Measurements from ENCODE around the gene RPS21.
A peak's percentile ranks its signal among the peaks of the same experiment; 100 is the strongest.

The RPS21 gene

GRCh38 chr20:62400021-62400420 lies 13.1 kb downstream of the RPS21 start:
- no peak for DNase-seq

GRCh38 chr20:62400541-62400940 lies 13.6 kb downstream of the RPS21 start:
- no peak for DNase-seq

GRCh38 chr20:62401331-62401779 lies 14.5 kb downstream of the RPS21 start:
- DNase-seq, result no peak

- DNase-seq, result no peak
Measured at GRCh38 chr20:62402456-62403150, 15.7 kb downstream of the RPS21 start.

- no peak for DNase-seq
Measured at GRCh38 chr20:62403331-62403730, 16.4 kb downstream of the RPS21 start.

GRCh38 chr20:62404112-62404665 lies 17.3 kb downstream of the RPS21 start:
- DNase-seq, result no peak

GRCh38 chr20:62404761-62405107 lies 17.8 kb downstream of the RPS21 start:
- DNase-seq, result no peak

DNA sequence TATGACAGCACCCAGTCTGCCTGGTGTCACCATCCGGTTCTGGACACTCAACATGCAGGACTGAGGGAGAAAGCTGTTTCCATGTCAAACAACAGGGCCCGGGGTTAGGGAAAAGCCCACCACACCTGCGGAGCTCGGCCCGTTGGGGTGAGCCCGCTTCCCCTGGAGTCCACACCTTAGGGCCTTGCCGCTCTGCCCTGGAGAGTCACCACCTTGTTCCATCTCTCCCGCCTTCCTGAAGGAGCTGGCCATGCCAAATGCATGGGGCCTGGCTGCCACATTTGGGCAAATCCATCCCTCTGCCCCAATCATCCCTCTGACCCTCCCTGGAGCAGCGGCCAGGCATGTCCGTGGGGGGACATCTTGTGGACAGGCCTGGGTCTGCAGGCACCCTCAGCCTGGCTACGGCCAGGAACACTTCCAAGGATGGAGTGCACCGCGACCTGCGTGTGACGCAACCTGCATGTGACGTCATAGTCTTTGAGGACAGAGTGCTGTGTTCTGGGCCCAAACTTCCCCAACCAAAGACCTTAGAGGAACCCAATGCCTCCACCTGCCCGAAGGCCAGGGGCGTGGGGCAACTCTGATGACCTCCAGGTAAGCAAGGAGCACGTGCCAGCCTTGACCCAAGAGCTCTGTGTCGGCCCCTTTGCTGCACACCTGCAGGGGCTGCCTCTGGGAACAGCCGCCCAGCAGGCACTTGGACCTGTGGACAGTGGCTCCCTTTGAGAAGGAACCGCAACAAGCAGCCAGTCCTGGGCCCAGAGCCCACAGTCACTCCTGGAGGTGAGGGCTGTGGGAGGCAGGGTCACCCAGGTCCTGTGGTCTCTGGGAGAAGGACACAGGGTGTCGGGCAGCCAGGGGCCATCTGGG lies 18.4 kb downstream of the RPS21 start:
- DNase-seq, result no peak

- no peak for DNase-seq
Measured at GRCh38 chr20:62405981-62406513, 19.1 kb downstream of the RPS21 start.

DNA sequence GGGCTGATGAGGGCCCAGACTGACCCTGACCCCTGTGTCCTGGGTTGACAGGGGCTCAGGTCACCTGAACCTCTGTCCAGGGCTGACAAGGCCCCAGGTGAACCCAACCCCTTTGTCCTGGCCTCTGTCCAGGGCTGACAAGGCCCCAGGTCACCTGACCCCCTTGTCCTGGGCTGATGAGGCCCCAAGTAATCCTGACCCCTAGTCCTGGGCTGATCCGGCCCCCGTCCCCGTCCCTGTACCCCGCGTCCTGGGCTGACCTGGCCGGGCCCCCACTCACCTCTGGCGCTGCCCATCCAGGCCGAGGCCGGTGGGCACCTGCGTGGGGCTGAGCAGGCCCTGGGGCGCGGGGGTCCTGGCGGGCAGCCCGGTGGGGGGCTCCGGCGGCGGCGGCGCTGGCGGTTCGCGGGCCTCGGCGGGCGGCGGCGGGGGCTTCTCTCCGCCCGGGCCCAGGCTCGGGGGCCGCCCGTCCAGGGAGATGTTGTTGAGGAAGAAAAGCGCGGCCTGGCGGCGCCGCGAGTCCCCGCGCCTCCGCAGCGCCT lies 19.8 kb downstream of the RPS21 start:
- no peak for DNase-seq

DNA sequence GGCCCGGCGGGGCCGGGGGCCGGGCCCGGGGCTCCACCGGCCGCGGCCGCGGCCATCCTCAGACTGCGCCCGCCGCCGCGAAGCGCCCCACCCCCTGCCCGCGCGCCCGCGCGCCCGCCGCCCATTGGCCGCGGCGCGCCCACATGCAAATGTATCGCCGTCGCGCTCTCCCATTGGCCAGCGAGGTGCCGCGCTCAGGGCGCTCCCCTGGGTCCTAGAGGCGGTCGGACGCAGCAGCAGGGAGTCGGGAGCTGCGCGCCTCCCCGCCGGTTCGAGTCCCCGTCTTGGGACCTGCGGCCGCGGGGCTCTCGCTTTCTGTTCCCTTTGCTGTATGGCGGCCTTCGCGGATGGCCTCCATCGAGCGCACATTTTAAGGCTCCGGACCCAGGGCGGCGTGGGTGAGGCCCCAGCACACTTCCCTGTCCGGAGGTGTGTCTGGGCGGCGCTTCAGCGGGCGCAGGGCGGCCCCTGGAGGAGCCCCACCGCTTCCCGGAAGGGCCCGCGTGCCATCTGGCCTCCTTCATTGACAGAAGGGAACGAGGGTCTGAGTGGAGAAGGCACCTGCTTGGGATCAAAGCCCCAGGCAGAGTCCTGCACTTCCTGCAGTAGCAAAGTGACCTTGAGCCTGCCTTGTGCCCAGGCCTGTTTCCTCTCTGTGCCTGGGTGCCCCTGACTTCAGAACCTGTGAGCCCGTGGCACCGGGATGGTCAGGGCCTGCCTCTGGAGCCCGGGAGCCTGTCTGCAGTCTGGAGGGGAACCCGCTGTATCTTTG lies 20.5 kb downstream of the RPS21 start, which contains the start of gene CABLES2:
Gene CABLES2 (minus strand): TSS at position 65 of the 772 bp plus-strand sequence. CDS start 9 bp downstream, at position 56.
- peak; percentile 86 for DNase-seq

DNA sequence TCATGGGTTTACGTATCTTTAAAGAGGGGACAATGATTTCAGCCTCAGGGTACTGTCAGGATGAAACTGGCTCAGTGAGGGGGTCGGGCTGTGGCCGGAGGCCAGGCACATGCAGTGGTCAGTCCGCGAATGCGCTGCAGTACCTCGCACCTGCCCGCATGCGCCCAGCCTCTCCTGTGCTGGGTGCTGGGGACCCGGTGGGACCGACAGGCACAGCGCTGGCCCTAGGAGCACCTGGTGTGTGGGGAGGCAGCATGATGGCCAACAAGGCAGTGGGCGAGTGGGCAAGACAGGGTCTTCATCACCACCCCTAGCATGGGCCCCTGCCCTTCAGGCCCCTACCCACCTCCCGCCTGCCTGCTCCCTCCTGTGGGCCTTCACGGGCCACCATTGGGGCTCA lies 21.2 kb downstream of the RPS21 start:
- no peak for DNase-seq

- DNase-seq, result no peak
Measured at GRCh38 chr20:62408640-62409039, 21.7 kb downstream of the RPS21 start.

DNA sequence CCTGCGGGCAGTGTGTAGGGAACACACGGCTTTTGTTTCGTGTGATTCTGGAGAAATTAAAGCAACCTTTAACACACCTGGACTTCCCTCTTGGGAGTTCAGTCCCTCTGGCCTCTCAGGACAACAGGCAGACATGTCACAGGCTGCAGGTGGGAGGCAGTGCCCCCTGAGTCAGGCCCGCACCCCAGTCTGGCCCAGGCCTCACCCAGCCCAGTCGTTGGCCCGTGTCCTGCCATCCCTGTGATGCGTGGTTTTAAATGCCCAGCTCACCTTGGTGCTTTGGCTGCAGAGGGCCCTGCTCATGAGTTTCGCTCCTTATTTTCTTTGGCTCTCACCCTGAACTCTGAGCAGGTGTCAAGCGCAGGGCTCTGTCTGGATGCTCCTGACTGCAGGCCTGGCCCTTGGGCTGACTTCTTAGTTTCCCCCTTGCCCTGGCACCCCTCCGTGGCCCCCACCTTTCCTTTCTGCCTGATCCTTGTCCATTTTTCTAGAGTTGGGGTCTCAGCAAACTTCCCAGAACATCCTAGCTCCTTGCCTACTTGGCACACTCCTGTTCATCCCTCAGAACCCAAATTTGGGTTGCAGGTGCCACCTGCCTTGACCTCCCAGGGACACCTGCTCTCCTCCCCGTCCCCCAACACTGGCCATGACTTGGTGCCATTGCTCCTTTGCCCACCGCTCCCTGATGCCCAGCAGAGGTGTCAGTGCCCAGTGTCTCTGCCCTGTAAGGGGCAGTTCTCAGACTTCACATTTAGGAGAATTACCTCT lies 22.4 kb downstream of the RPS21 start:
- no peak for DNase-seq

DNA sequence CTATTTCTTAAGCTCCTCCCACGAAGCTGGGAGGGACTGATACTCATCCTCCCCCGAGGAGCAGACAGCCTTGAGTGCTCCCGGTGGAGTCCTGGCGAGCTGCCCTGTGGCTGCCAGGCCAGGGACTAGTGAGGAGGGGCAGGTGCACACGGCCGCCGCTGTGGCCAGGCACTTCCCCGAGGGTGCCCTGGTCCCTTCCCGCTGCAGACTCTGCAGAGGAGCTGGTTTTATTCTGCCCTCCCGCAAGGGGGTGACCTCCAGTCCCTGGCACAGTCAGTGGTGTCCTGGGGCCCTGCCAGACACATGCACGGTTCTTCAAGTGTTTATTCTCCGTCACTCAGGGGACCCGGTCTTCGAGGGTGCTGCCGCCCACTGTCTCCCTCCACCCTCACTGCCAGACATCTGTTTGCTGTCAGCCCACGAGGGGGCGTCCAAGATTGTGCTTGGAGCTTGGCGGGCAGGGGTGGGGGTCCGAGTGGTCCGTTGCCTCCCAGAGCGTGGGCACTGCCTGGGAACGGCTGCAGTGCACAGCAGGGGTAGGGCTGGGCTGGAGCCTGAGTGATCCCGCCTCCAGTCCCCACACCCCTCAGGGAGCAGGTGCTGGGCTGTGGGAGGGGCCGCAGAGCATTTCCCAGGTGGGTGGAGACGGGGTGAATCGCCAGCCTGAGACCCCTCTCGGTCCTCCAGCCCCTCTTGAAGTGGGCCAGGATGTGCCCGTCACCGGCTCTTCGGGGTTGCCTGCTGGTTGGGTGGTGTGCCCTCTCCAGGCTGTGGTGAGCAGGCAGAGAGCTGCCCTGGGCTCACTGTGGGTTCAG lies 23.2 kb downstream of the RPS21 start:
- DNase-seq, result peak; percentile 22

- DNase-seq, result no peak
Measured at GRCh38 chr20:62410746-62411478, 24.0 kb downstream of the RPS21 start.

- no peak for DNase-seq
Measured at GRCh38 chr20:62411479-62412193, 24.7 kb downstream of the RPS21 start.

DNA sequence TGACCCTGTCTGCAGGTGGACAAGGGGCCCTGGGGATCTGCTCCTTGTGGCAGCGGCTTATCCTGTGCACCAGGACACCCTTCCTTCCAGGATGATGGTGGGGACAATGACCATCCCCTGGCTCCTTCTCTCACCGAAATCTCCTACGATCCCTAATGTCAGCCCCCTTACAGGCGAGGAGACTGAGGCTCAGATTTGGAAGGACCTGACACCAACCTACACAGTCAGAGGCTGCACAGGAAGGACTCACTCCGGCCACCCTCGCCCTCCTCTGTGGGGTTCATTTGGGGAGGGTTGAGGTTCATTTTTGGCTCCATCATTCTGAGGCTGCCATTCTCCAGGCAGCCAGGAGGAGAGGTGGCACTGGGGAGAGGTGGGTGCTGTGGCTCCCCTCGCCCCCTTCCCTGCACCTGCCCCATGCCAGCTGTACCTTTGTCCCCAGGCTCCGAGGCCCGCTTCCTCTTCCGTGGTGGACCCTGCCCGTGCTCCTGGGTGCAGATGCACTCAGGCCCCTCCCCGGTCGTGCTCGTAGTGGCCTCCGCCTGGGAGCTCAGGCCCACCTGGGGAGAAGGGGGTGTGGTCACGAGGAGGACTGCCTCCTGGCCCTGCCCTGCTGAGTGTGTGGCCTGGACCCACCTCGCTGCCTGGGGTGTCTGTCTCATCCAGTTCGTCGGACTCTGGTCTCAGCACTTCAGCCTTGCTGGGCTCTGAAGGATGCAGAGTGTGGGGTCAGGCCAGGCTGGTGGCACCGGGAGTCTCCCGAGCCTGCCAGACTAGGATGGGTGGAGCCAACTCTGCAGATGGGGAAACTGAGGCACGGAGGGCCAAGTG lies 25.5 kb downstream of the RPS21 start:
- DNase-seq, result no peak
